ENCODE results near the gene NFAT5.
A peak's percentile ranks its signal among the peaks of the same experiment; 100 is the strongest.

NFAT5 gene

GRCh38 chr16:69672998-69673713, 107.4 kb downstream of the NFAT5 start:
- no peaks in the 10 kb centered on the region for H3K27me3 Mint-ChIP-seq
- H3K27ac Mint-ChIP-seq, result no peak overlapping the region
- H3K4me3 Mint-ChIP-seq, result no peak overlapping the region
- no peak for ATAC-seq
- H3K36me3 Mint-ChIP-seq, result peaks cover 36% of the 10 kb centered on the region
- H3K9me3 Mint-ChIP-seq, result no peaks in the 10 kb centered on the region
- no peaks in the 10 kb centered on the region for H3K4me1 Mint-ChIP-seq

DNA sequence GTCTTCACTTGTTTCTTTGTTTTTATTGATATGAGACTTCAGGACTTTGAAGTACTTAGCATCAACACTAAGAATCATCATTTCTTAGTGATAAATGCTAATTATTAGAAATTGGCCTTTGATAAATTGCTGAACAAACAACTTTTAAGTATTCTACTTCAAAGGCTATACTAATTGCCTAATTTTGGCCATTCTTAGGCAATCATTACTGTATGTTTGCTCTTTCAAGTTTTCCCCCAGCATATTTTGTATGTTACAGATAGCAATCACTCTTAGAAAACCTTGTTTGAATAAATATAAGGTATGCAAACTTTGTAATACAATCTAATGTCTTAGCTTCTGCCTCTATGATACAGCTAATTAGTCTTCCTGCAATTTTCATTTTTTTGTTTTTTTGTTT, 114.6 kb downstream of the NFAT5 start:
- Mint-ChIP-seq H3K27me3 (no peaks in the 10 kb centered on the region), H3K27ac (no peak overlapping the region), H3K36me3 (peaks cover 34% of the 10 kb centered on the region), H3K9me3 (no peaks in the 10 kb centered on the region), H3K4me1 (no peaks in the 10 kb centered on the region), H3K4me3 (no peak overlapping the region)
- ATAC-seq, result no peak

GRCh38 chr16:69688589-69688988, 122.8 kb downstream of the NFAT5 start:
- no peak for ATAC-seq
- peaks cover 23% of the 10 kb centered on the region for H3K4me1 Mint-ChIP-seq
- peaks cover 39% of the 10 kb centered on the region for H3K36me3 Mint-ChIP-seq
- H3K27ac Mint-ChIP-seq, result no peak overlapping the region
- H3K27me3 Mint-ChIP-seq, result no peaks in the 10 kb centered on the region
- no peaks in the 10 kb centered on the region for H3K9me3 Mint-ChIP-seq
- H3K4me3 Mint-ChIP-seq, result no peak overlapping the region

GRCh38 chr16:69691980-69692911, 126.5 kb downstream of the NFAT5 start:
- Mint-ChIP-seq H3K27me3 (no peaks in the 10 kb centered on the region), H3K9me3 (no peaks in the 10 kb centered on the region), H3K4me1 (peaks cover 26% of the 10 kb centered on the region), H3K27ac (peak overlapping the region; percentile 17), H3K36me3 (peaks cover 34% of the 10 kb centered on the region), H3K4me3 (no peak overlapping the region)
- ATAC-seq, result no peak

- no peak for ATAC-seq
These were observed 128.2 kb downstream of the NFAT5 start for GRCh38 chr16:69693916-69694315.

GRCh38 chr16:69698404-69698803, 132.6 kb downstream of the NFAT5 start:
- Mint-ChIP-seq H3K27ac (no peak overlapping the region), H3K27me3 (no peaks in the 10 kb centered on the region), H3K4me1 (peaks cover 5% of the 10 kb centered on the region), H3K9me3 (no peaks in the 10 kb centered on the region), H3K4me3 (no peak overlapping the region), H3K36me3 (peaks cover 29% of the 10 kb centered on the region)
- ATAC-seq, result no peak

More at GRCh38 chr16:69693916-69694315, 128.2 kb downstream of the NFAT5 start:
- H3K36me3 Mint-ChIP-seq, result peaks cover 41% of the 10 kb centered on the region
- H3K4me1 Mint-ChIP-seq, result peaks cover 26% of the 10 kb centered on the region
- H3K27ac Mint-ChIP-seq, result no peak overlapping the region
- no peaks in the 10 kb centered on the region for H3K27me3 Mint-ChIP-seq
- no peaks in the 10 kb centered on the region for H3K9me3 Mint-ChIP-seq
- no peak overlapping the region for H3K4me3 Mint-ChIP-seq

GRCh38 chr16:69699915-69700314, 134.1 kb downstream of the NFAT5 start:
- Mint-ChIP-seq H3K4me1 (no peaks in the 10 kb centered on the region), H3K36me3 (peaks cover 21% of the 10 kb centered on the region), H3K9me3 (no peaks in the 10 kb centered on the region), H3K27ac (no peak overlapping the region), H3K27me3 (no peaks in the 10 kb centered on the region), H3K4me3 (no peak overlapping the region)
- ATAC-seq, result no peak

DNA sequence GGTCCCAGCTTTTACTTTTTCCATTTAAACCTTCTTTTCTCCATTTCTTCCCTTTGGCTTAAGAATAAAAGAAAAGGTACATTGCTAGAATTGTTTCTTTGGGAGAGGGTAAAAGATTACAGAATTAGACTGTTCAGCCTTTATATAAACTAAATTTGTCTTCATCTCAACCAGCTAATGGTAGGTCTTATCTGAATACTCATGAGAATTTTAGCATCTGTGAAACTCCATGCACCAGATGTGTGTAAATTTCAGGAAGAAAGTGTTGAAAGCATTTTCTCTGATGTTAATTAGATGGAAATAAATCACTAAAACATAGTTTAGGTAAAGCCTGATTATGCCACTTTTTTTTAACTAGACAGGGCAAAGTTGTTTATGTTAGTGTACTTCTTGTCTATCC, 135.7 kb downstream of the NFAT5 start:
- H3K4me1 Mint-ChIP-seq, result no peaks in the 10 kb centered on the region
- no peak overlapping the region for H3K27ac Mint-ChIP-seq
- no peaks in the 10 kb centered on the region for H3K27me3 Mint-ChIP-seq
- H3K9me3 Mint-ChIP-seq, result no peaks in the 10 kb centered on the region
- H3K36me3 Mint-ChIP-seq, result peaks cover 21% of the 10 kb centered on the region
- ATAC-seq, result no peak
- H3K4me3 Mint-ChIP-seq, result no peak overlapping the region

- no peaks in the 10 kb centered on the region for H3K9me3 Mint-ChIP-seq
- ATAC-seq, result no peak
- H3K4me1 Mint-ChIP-seq, result no peaks in the 10 kb centered on the region
- H3K36me3 Mint-ChIP-seq, result peaks cover 21% of the 10 kb centered on the region
- H3K4me3 Mint-ChIP-seq, result no peak overlapping the region
- no peaks in the 10 kb centered on the region for H3K27me3 Mint-ChIP-seq
- H3K27ac Mint-ChIP-seq, result no peak overlapping the region
These were observed 136.1 kb downstream of the NFAT5 start for GRCh38 chr16:69701866-69702265.

- no peak for ATAC-seq
- Mint-ChIP-seq H3K9me3 (no peaks in the 10 kb centered on the region), H3K27ac (no peak overlapping the region), H3K4me3 (no peak overlapping the region), H3K4me1 (no peaks in the 10 kb centered on the region), H3K27me3 (no peaks in the 10 kb centered on the region), H3K36me3 (peaks cover 19% of the 10 kb centered on the region)
These were observed 137.9 kb downstream of the NFAT5 start for GRCh38 chr16:69703638-69704037.

DNA sequence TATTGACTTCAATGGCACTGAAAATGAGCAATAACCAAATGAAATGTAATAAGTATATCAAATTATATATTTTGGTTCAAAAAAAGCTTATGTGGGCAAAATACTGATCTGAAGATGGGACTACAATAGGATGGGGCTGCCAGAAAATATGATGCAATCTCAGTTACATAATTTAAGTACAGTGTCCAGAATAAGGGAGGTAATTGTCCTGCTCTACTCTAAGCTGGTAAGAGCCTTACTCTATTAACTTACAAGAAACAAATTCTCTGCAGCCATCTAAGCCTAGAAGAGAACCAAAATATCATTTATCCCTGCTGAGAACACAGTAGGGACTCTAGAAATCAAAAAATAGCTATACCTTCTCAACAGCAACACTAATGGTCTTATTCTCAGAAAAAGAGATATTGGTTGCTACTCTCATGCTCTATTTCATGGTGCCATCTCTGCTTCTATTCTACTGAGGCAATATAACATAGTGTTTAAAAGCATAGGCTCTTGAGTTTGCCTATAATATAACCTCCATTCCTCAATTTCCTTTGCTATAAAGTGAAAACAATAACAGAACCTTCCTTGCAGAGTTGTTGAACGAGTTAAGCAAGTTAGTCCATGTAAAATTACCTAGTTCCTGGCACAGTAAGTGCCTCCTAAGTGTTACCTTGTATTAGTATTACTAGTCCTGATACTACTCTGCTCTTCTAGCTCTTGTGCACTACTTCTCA, 140.6 kb downstream of the NFAT5 start:
- Mint-ChIP-seq H3K4me1 (no peaks in the 10 kb centered on the region), H3K27me3 (no peaks in the 10 kb centered on the region), H3K36me3 (peaks cover 5% of the 10 kb centered on the region), H3K27ac (no peak overlapping the region), H3K9me3 (no peaks in the 10 kb centered on the region), H3K4me3 (no peak overlapping the region)
- ATAC-seq, result no peak

- Mint-ChIP-seq H3K36me3 (peaks cover 5% of the 10 kb centered on the region), H3K27ac (no peak overlapping the region), H3K9me3 (no peaks in the 10 kb centered on the region), H3K27me3 (no peaks in the 10 kb centered on the region), H3K4me1 (no peaks in the 10 kb centered on the region), H3K4me3 (no peak overlapping the region)
- ATAC-seq, result no peak
These were observed 141.2 kb downstream of the NFAT5 start for GRCh38 chr16:69706975-69707340.

GRCh38 chr16:69707920-69708683, 142.3 kb downstream of the NFAT5 start:
- Mint-ChIP-seq H3K4me3 (no peak overlapping the region), H3K4me1 (no peaks in the 10 kb centered on the region), H3K9me3 (no peaks in the 10 kb centered on the region), H3K36me3 (peaks cover 5% of the 10 kb centered on the region), H3K27ac (no peak overlapping the region), H3K27me3 (no peaks in the 10 kb centered on the region)
- ATAC-seq, result no peak

GRCh38 chr16:69709456-69710084, 143.8 kb downstream of the NFAT5 start:
- ATAC-seq, result no peak
- H3K36me3 Mint-ChIP-seq, result peaks cover 6% of the 10 kb centered on the region
- H3K9me3 Mint-ChIP-seq, result no peaks in the 10 kb centered on the region
- H3K27ac Mint-ChIP-seq, result no peak overlapping the region
- H3K4me1 Mint-ChIP-seq, result no peaks in the 10 kb centered on the region
- no peaks in the 10 kb centered on the region for H3K27me3 Mint-ChIP-seq
- H3K4me3 Mint-ChIP-seq, result no peak overlapping the region

Data from stimulated activated memory B cell treated with anti-CD40 and anti-IgM and Interleukin-4, amounts not matched to agents 10 μg/mL and 1 μg/mL and 100 μg/mL, for 72 hours (primary cell).